A549 (cell line): ENCODE results near the gene COG5. TPM values are rescaled to one million over a fixed set of nuclear protein-coding genes. Genes with fewer than 3 reads are reported as not detected.

ENCODE experiments used
- ATAC-seq, 2 experiments: fragments of 200-7000 bp in 1 of 2; fragments of >200 bp in 1 of 2; cut with Nextera tagmentation in 1 of 2; cut with Tn5 transposase in 1 of 2; 3 replicates each; pipeline versions ENCODE4 v1.8.0 to v1.9.1; 2018 to 2020; ENCODE audit warnings: mild to moderate bottlenecking in 1 of 2, moderate library complexity in 1 of 2
- CTCF ChIA-PET: fragments of 300-600 bp; sonication (Branson Sonifier 250); formaldehyde crosslinking; extraction: SDS; loops from one replicate; lab custom pipeline; 2021; ENCODE audit warnings: antibody characterized with exemption, inconsistent platforms; lab: Yijun Ruan, JAX
- POLR2A ChIA-PET: fragments of 350-600 bp; formaldehyde crosslinking; extraction: SDS; loops from one replicate; lab custom pipeline; 2021; ENCODE audit warnings: antibody characterized with exemption, inconsistent platforms; lab: Yijun Ruan, JAX
- DNase-seq, 2 experiments: peaks; one replicate each; pipeline versions ENCODE4 v3.0.0 to v3.0.0-alpha.2; 2011 to 2016; ENCODE audit warnings: low read depth in 1 of 2, low spot score in 1 of 2
- FAIRE-seq: peaks from 2 replicates; lab custom pipeline; 2011; peaks lifted over from hg19 to GRCh38; lab: Jason Lieb, UNC
- H3K27ac ChIP-seq, 2 experiments: fragments of >200 bp; sonication (Bioruptor Twin); formaldehyde crosslinking; 3 replicates each; pipeline ENCODE4 v1.5.1; 2016 to 2017
- H3K4me1 ChIP-seq: fragments of >200 bp; sonication (Bioruptor Twin); formaldehyde crosslinking; 3 replicates; pipeline ENCODE4 v1.6.1; 2016
- H3K4me2 ChIP-seq: fragments of >200 bp; sonication (Bioruptor Twin); formaldehyde crosslinking; 3 replicates; pipeline ENCODE4 v1.6.1; 2016
- H3K4me3 ChIP-seq: fragments of >200 bp; sonication (Bioruptor Twin); formaldehyde crosslinking; 3 replicates; pipeline ENCODE4 v1.5.1; 2016
- H3K9me3 ChIP-seq: fragments of >200 bp; sonication (Bioruptor Twin); formaldehyde crosslinking; 3 replicates; pipeline ENCODE4 v1.6.1; 2016
- CBX2 ChIP-seq: fragments of 200-600 bp; sonication (generic); IDR thresholded peaks from 2 replicates; pipeline ENCODE4 v1.6.1; 2016; ENCODE audit warnings: low read depth, mild to moderate bottlenecking, borderline replicate concordance
- CBX8 ChIP-seq: fragments of 200-600 bp; sonication (generic); IDR thresholded peaks from 2 replicates; pipeline ENCODE4 v1.6.1; 2016
- FOSB ChIP-seq: fragments of 250-450 bp; sonication (Bioruptor Pico); IDR thresholded peaks from 2 replicates; pipeline ENCODE4 v1.5.0; 2020; ENCODE audit warnings: mild to moderate bottlenecking, moderate library complexity
- GATA3 ChIP-seq: IDR thresholded peaks from 2 replicates; pipeline ENCODE4 v1.6.1; 2012; ENCODE audit warnings: borderline replicate concordance
- HOXA7 ChIP-seq: fragments of 250-450 bp; sonication (Bioruptor Pico); IDR thresholded peaks from 2 replicates; pipeline ENCODE4 v1.5.0; 2020; ENCODE audit warnings: mild to moderate bottlenecking, moderate library complexity
- HOXB5 ChIP-seq: fragments of 250-450 bp; sonication (Bioruptor Pico); IDR thresholded peaks from 2 replicates; pipeline ENCODE4 v1.5.0; 2020; ENCODE audit warnings: mild to moderate bottlenecking, moderate library complexity
- KDM5A ChIP-seq: fragments of 200-600 bp; sonication (generic); IDR thresholded peaks from 2 replicates; pipeline ENCODE4 v1.6.1; 2016; ENCODE audit warnings: antibody characterized with exemption, mild to moderate bottlenecking
- MAFK ChIP-seq: fragments of 450-650 bp; IDR thresholded peaks from 2 replicates; pipeline ENCODE4 v1.6.1; 2014; ENCODE audit not compliant: partially characterized antibody
- MAZ ChIP-seq: fragments of 150-350 bp; IDR thresholded peaks from 2 replicates; pipeline ENCODE4 v1.6.1; 2014; ENCODE audit warnings: antibody characterized with exemption, low read depth, low read length, borderline replicate concordance
- MYC ChIP-seq: IDR thresholded peaks from 2 replicates; pipeline ENCODE4 v1.6.1; 2012; ENCODE audit warnings: mild to moderate bottlenecking, inconsistent platforms, low read length, improper control_type of control experiment, borderline replicate concordance
- PHF8 ChIP-seq: fragments of 200-600 bp; sonication (generic); IDR thresholded peaks from 2 replicates; pipeline ENCODE4 v1.6.1; 2016; ENCODE audit warnings: low read depth, mild to moderate bottlenecking, antibody characterized with exemption, moderate library complexity, borderline replicate concordance
- POLR2A ChIP-seq: IDR thresholded peaks from 2 replicates; pipeline ENCODE4 v1.6.1; 2012; ENCODE audit warnings: mild to moderate bottlenecking, low read length
- POLR2AphosphoS2 ChIP-seq: conservative IDR thresholded peaks from 2 replicates; pipeline ENCODE4 v1.6.1; 2012; ENCODE audit warnings: low read length, improper control_type of control experiment, inconsistent platforms
- RARB ChIP-seq: fragments of 250-450 bp; sonication (Bioruptor Pico); IDR thresholded peaks from 2 replicates; pipeline ENCODE4 v1.8.0; 2021; ENCODE audit warnings: mild to moderate bottlenecking, moderate library complexity
- ZFP36 ChIP-seq: fragments of 450-650 bp; IDR thresholded peaks from 2 replicates; pipeline ENCODE4 v1.6.1; 2014; ENCODE audit warnings: borderline replicate concordance; ENCODE audit not compliant: partially characterized antibody
- WGBS: methylation state at CpG from one replicate; pipeline ENCODE4 v1.1.6; 2017; ENCODE audit errors: missing lambda C conversion rate; 5-methylcytosine and 5-hydroxymethylcytosine counted together
- polyA plus RNA-seq, 4 experiments: library from polyadenylated mRNA; depleted of rRNA in 3 of 4; stranded (reverse); fragments of >200 nt; fragmentation: RNase III in 1 of 4; extraction: RNeasy Plus Mini Kit Qiagen cat#74134 plus additional on column Dnase treatment in 1 of 4; gene quantifications; 2 replicates in 3 of 4; 3 replicates in 1 of 4; pipeline ENCODE4 v1.2.3, GENCODE V29; 2011 to 2017
- TF ChIP-seq, protein P1 (sequence below): fragments of 450-650 bp; IDR thresholded peaks from 2 replicates; pipeline ENCODE4 v1.6.1; 2014; ENCODE audit warnings: antibody characterized with exemption
- TF ChIP-seq, protein P2 (sequence below): fragments of 200-600 bp; sonication (generic); IDR thresholded peaks from 2 replicates; pipeline ENCODE4 v1.6.1; 2016; ENCODE audit warnings: antibody characterized with exemption, mild to moderate bottlenecking, moderate library complexity
- TF ChIP-seq, protein P3 (sequence below): IDR thresholded peaks from 2 replicates; pipeline ENCODE4 v1.6.1; 2012; ENCODE audit warnings: low read depth, borderline replicate concordance
- TF ChIP-seq, protein P4 (sequence below): IDR thresholded peaks from 2 replicates; pipeline ENCODE4 v1.6.1; 2012

Gene COG5
- polyA plus RNA-seq, 2 of the 4 experiments (the other 2 are of a cell fraction): 22.5 to 44.0 TPM

DNA sequence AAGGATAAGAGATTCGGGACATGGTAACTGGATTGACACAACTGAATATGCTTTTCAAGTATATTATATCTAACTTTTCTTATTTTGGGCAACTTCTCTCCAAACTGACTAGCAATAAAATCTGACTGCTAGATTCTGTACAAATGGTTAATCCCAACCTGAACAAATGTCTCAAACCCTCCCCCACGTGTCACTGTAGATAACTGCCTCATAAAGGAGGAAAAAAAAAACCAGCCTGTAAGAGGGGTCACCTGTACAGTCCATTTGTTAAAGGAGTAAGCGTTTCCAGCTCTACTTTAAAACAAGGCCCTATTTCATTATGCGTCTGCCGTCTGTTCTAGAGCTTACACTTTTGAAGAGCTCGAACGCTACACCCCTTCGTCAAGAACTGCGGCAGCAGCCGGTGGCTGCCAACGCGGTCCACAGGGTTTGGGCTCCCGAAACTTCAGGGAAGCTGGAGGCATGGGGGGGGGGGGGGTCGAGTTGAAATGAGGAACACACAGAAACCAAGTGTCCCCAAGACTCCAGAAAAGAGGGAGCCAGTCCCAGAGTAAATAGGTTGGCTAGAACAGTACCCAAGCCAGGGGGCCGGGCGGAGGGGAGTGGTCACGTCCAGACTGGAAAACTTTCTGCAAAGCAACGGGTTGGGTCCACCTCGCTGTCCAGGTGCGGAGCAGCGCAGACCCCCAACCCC is 492 bp downstream of the COG5 start:
- POLR2A ChIA-PET: interaction anchor here (0.6 to 2.5 kb wide), 7 partner anchors 10 to 394 kb away, joined by 3 to 16 read pairs (median 3); partner anchors contain the start of genes BCAP29, CBLL1 and HBP1
- no peak for TF ChIP-seq MYC
- TF ChIP-seq, protein P1, sequence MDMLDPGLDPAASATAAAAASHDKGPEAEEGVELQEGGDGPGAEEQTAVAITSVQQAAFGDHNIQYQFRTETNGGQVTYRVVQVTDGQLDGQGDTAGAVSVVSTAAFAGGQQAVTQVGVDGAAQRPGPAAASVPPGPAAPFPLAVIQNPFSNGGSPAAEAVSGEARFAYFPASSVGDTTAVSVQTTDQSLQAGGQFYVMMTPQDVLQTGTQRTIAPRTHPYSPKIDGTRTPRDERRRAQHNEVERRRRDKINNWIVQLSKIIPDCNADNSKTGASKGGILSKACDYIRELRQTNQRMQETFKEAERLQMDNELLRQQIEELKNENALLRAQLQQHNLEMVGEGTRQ: no peak
- no peak for TF ChIP-seq MAZ
- no peak for TF ChIP-seq FOSB (CRISPR knock-in tag)
- no peak; the same call in 1 of the 2 replicates for TF ChIP-seq PHF8
- no peak for TF ChIP-seq HOXB5
- TF ChIP-seq KDM5A: no peak
- TF ChIP-seq CBX8: no peak
- TF ChIP-seq, protein P2, sequence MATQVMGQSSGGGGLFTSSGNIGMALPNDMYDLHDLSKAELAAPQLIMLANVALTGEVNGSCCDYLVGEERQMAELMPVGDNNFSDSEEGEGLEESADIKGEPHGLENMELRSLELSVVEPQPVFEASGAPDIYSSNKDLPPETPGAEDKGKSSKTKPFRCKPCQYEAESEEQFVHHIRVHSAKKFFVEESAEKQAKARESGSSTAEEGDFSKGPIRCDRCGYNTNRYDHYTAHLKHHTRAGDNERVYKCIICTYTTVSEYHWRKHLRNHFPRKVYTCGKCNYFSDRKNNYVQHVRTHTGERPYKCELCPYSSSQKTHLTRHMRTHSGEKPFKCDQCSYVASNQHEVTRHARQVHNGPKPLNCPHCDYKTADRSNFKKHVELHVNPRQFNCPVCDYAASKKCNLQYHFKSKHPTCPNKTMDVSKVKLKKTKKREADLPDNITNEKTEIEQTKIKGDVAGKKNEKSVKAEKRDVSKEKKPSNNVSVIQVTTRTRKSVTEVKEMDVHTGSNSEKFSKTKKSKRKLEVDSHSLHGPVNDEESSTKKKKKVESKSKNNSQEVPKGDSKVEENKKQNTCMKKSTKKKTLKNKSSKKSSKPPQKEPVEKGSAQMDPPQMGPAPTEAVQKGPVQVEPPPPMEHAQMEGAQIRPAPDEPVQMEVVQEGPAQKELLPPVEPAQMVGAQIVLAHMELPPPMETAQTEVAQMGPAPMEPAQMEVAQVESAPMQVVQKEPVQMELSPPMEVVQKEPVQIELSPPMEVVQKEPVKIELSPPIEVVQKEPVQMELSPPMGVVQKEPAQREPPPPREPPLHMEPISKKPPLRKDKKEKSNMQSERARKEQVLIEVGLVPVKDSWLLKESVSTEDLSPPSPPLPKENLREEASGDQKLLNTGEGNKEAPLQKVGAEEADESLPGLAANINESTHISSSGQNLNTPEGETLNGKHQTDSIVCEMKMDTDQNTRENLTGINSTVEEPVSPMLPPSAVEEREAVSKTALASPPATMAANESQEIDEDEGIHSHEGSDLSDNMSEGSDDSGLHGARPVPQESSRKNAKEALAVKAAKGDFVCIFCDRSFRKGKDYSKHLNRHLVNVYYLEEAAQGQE: no peak
- TF ChIP-seq POLR2AphosphoS2: no peak
- TF ChIP-seq ZFP36: no peak
- no peak for TF ChIP-seq MAFK
- TF ChIP-seq RARB: no peak
- no peak for TF ChIP-seq POLR2A
- no peak for TF ChIP-seq CBX2
- TF ChIP-seq, protein P3, sequence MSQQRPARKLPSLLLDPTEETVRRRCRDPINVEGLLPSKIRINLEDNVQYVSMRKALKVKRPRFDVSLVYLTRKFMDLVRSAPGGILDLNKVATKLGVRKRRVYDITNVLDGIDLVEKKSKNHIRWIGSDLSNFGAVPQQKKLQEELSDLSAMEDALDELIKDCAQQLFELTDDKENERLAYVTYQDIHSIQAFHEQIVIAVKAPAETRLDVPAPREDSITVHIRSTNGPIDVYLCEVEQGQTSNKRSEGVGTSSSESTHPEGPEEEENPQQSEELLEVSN: no peak
- no peak for TF ChIP-seq HOXA7 (CRISPR knock-in tag)
- TF ChIP-seq, protein P4, sequence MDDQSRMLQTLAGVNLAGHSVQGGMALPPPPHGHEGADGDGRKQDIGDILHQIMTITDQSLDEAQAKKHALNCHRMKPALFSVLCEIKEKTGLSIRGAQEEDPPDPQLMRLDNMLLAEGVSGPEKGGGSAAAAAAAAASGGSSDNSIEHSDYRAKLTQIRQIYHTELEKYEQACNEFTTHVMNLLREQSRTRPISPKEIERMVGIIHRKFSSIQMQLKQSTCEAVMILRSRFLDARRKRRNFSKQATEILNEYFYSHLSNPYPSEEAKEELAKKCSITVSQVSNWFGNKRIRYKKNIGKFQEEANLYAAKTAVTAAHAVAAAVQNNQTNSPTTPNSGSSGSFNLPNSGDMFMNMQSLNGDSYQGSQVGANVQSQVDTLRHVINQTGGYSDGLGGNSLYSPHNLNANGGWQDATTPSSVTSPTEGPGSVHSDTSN: no peak
- H3K4me1 ChIP-seq: peaks cover 29% of the 10 kb centered on the region

DNA sequence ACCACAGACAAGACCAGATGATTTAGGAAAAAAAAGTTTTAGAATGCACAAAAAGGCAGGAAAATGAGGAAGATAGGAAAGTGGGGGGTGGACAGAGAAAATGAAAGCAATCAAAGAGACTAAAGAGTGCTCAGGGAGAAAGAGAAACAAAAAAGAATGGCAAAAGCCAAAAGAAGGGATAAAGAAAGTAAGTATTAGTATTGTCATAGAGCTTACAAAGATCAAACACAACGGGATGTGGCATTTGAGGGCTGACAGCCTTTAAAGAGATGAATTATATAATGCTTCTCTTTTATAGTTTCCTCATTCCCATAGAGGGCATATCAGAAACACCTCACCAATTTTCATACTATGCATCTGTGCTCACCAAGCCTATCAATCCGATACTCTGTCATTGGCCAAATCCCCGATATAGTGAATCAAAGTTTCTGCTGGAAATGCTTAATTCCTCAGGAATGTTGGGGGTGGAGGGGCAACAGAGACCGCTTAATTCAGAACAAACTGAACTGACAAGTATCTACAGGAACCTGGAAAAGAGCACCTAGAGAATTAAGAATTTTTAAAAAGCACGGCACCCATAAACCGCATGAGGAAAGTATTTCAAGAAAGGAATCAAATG is 2.7 kb downstream of the COG5 start:
- 88% methylated on average over 6 of the region's 6 CpGs for WGBS
- POLR2A ChIA-PET: no interaction called here
- Histone ChIP-seq H3K4me3 (no peak overlapping the region), H3K4me2 (no peak overlapping the region), H3K27ac (no peak overlapping the region), H3K4me1 (peaks cover 29% of the 10 kb centered on the region), H3K9me3 (no peaks in the 10 kb centered on the region)
- CTCF ChIA-PET: no interaction called here
- no peak for DNase-seq
- FAIRE-seq: no peak
- ATAC-seq: no peak
- TF ChIP-seq FOSB (CRISPR knock-in tag) (no peak), GATA3 (no peak)
- TF ChIP-seq, protein P2: no peak

More for the DNA sequence above, 492 bp downstream of the COG5 start:
- 3% methylated on average over 19 of the region's 21 CpGs for WGBS
- CTCF ChIA-PET: interaction anchor here (0.6 to 1.5 kb wide), 3 partner anchors 10 to 467 kb away, joined by 3 to 6 read pairs (median 5); no protein-coding TSS in a partner anchor
- Histone ChIP-seq H3K4me3 (peak overlapping the region; percentile 77), H3K27ac (peak overlapping the region; percentile 90 to 92), H3K4me2 (peak overlapping the region; percentile 82), H3K9me3 (no peaks in the 10 kb centered on the region)
- FAIRE-seq (no peak), DNase-seq (peak; percentile 6 to 46), ATAC-seq (peak; percentile 85 to 89)
